H1 (cell line): Measurements from ENCODE around the gene FCRL4.

Experiments
- CHD1 ChIP-seq: IDR thresholded peaks from 2 replicates; pipeline ENCODE4 v1.6.1; 2012; ENCODE audit warnings: low read depth, low read length, improper control_type of control experiment
- CHD2 ChIP-seq: IDR thresholded peaks from 2 replicates; pipeline ENCODE4 v1.6.1; 2012; ENCODE audit warnings: low read length, improper control_type of control experiment
- CTCF ChIP-seq, 3 experiments: IDR thresholded peaks; 1 replicate in 2 of 3; 2 replicates in 1 of 3; pipeline versions ENCODE4 v1.5.1 to v1.6.1; 2011; ENCODE audit warnings: low read length in 3 of 3, mild to moderate bottlenecking in 3 of 3, inconsistent platforms in 2 of 3, low read depth in 1 of 3, moderate library complexity in 1 of 3; ENCODE audit not compliant: insufficient read depth in 1 of 3; ENCODE audit errors: control extremely low read depth in 1 of 3
- EP300 ChIP-seq, 2 experiments: IDR thresholded peaks; 1 replicate in 1 of 2; 2 replicates in 1 of 2; pipeline ENCODE4 v1.6.1; 2011 to 2012; ENCODE audit warnings: low read depth in 2 of 2, low read length in 2 of 2, mild to moderate bottlenecking in 2 of 2, borderline replicate concordance in 1 of 2, inconsistent platforms in 1 of 2, moderate library complexity in 1 of 2
- EZH2 ChIP-seq: fragments of 200-600 bp; sonication (generic); IDR thresholded peaks from 2 replicates; pipeline ENCODE4 v1.7.1; 2012; ENCODE audit warnings: low read depth, mild to moderate bottlenecking, moderate library complexity, low read length, inconsistent platforms; ENCODE audit not compliant: severe bottlenecking
- GABPA ChIP-seq: IDR thresholded peaks from 2 replicates; pipeline ENCODE4 v1.6.1; 2011; ENCODE audit warnings: mild to moderate bottlenecking, low read length, moderate library complexity, borderline replicate concordance; ENCODE audit not compliant: insufficient read depth
- HDAC6 ChIP-seq: IDR thresholded peaks from one replicate; pipeline ENCODE4 v1.7.1; 2012; ENCODE audit warnings: low read depth, mild to moderate bottlenecking, inconsistent platforms, low read length, moderate library complexity
- POLR2A ChIP-seq, 2 experiments: IDR thresholded peaks; 1 replicate in 1 of 2; 2 replicates in 1 of 2; pipeline ENCODE4 v1.6.1; 2011; ENCODE audit warnings: low read depth in 2 of 2, low read length in 2 of 2, mild to moderate bottlenecking in 2 of 2; ENCODE audit errors: control extremely low read depth in 1 of 2
- SP2 ChIP-seq: IDR thresholded peaks from 2 replicates; pipeline ENCODE4 v1.6.1; 2012; ENCODE audit warnings: mild to moderate bottlenecking, low read length, inconsistent platforms
- ZNF274 ChIP-seq: IDR thresholded peaks from 2 replicates; pipeline ENCODE4 v1.7.0; 2012; ENCODE audit warnings: low read length, borderline replicate concordance; ENCODE audit errors: extremely low read depth

GRCh38 chr1:157641177-157641576 is 43.3 kb upstream of the FCRL4 start:
- TF ChIP-seq HDAC6 (no peak), EP300 (IDR thresholded peaks at IDR 0.05; ENCODE audit: borderline replicate concordance in 1 of 2, low read depth in 2 of 2, low read length in 2 of 2) (no peak), GABPA (no peak), CHD2 (no peak), CHD1 (no peak), CTCF (IDR thresholded peaks at IDR 0.05; ENCODE audit: control extremely low read depth in 1 of 3, insufficient read depth in 1 of 3, low read depth in 1 of 3, low read length in 3 of 3) (no peak), EZH2 (no peak), POLR2A (IDR thresholded peaks at IDR 0.05; ENCODE audit: control extremely low read depth in 1 of 2, low read depth in 2 of 2, low read length in 2 of 2) (no peak), SP2 (no peak), ZNF274 (no peak)
